Trophoblast cell (in vitro differentiated cells and primary cell): ENCODE measurements around the gene MED12L.

Experiments
- DNase-seq, 2 donors: peaks; one replicate each; pipeline ENCODE4 v3.0.0-alpha.2; 2016
- H2AFZ ChIP-seq: 2 replicates; pipeline ENCODE4 v1.6.1; 2013; ENCODE audit warnings: low read length, moderate library complexity, mild to moderate bottlenecking; ENCODE audit not compliant: insufficient read depth, poor library complexity
- H2AK5ac ChIP-seq: 2 replicates; pipeline ENCODE4 v1.6.1; 2013; ENCODE audit warnings: mild to moderate bottlenecking, low read length
- H2BK120ac ChIP-seq: 2 replicates; pipeline ENCODE4 v1.6.1; 2013; ENCODE audit warnings: low read length, mild to moderate bottlenecking, moderate library complexity; ENCODE audit not compliant: insufficient read depth, poor library complexity
- H2BK12ac ChIP-seq: 2 replicates; pipeline ENCODE4 v1.6.1; 2013; ENCODE audit warnings: mild to moderate bottlenecking, low read length, moderate library complexity
- H2BK5ac ChIP-seq: 2 replicates; pipeline ENCODE4 v1.6.1; 2013; ENCODE audit warnings: low read length, low read depth, moderate library complexity, mild to moderate bottlenecking; ENCODE audit not compliant: poor library complexity
- H3K14ac ChIP-seq: 2 replicates; pipeline ENCODE4 v1.6.1; 2013; ENCODE audit warnings: mild to moderate bottlenecking, low read length
- H3K18ac ChIP-seq: 2 replicates; pipeline ENCODE4 v1.6.1; 2013; ENCODE audit warnings: mild to moderate bottlenecking, low read length
- H3K23ac ChIP-seq: 2 replicates; pipeline ENCODE4 v1.6.1; 2013; ENCODE audit warnings: low read length
- H3K27ac ChIP-seq: 2 replicates; pipeline ENCODE4 v1.5.1; 2013; ENCODE audit warnings: low read depth, mild to moderate bottlenecking, inconsistent platforms, low read length, moderate library complexity
- H3K27me3 ChIP-seq: 2 replicates; pipeline ENCODE4 v1.6.1; 2013; ENCODE audit warnings: inconsistent platforms, mild to moderate bottlenecking, low read length, moderate library complexity; ENCODE audit not compliant: insufficient read depth
- H3K36me3 ChIP-seq, 2 experiments: 1 replicate in 1 of 2; 2 replicates in 1 of 2; pipeline ENCODE4 v1.6.1; 2013; ENCODE audit warnings: low read length in 2 of 2, mild to moderate bottlenecking in 2 of 2, moderate library complexity in 1 of 2; ENCODE audit not compliant: insufficient read depth in 2 of 2, control insufficient read depth in 1 of 2
- H3K4ac ChIP-seq: 2 replicates; pipeline ENCODE4 v1.6.1; 2013; ENCODE audit warnings: low read depth, mild to moderate bottlenecking, low read length, moderate library complexity
- H3K4me1 ChIP-seq, 2 experiments: 1 replicate in 1 of 2; 2 replicates in 1 of 2; pipeline ENCODE4 v1.6.1; 2013; ENCODE audit warnings: low read length in 2 of 2, mild to moderate bottlenecking in 2 of 2, moderate library complexity in 1 of 2; ENCODE audit not compliant: insufficient read depth in 2 of 2, control insufficient read depth in 1 of 2
- H3K4me2 ChIP-seq: 2 replicates; pipeline ENCODE4 v1.6.1; 2013; ENCODE audit warnings: inconsistent platforms, mild to moderate bottlenecking, low read length, moderate library complexity
- H3K4me3 ChIP-seq: 2 replicates; pipeline ENCODE4 v1.5.1; 2013; ENCODE audit warnings: mild to moderate bottlenecking, low read depth, low read length, inconsistent platforms
- H3K79me1 ChIP-seq: one replicate; pipeline ENCODE4 v1.6.1; 2013; ENCODE audit warnings: low read length
- H3K79me2 ChIP-seq: 2 replicates; pipeline ENCODE4 v1.6.1; 2013; ENCODE audit warnings: low read length, mild to moderate bottlenecking; ENCODE audit not compliant: control insufficient read depth, insufficient read depth, poor library complexity
- H3K9ac ChIP-seq: 2 replicates; pipeline ENCODE4 v1.6.1; 2013; ENCODE audit warnings: mild to moderate bottlenecking, low read length
- H3K9me3 ChIP-seq: 2 replicates; pipeline ENCODE4 v1.6.1; 2013; ENCODE audit warnings: low read depth, mild to moderate bottlenecking, control low read depth, inconsistent platforms, low read length; ENCODE audit not compliant: insufficient read depth
- H4K12ac ChIP-seq: 2 replicates; pipeline ENCODE4 v1.6.1; 2013; ENCODE audit warnings: low read depth, mild to moderate bottlenecking, low read length, moderate library complexity
- H4K8ac ChIP-seq: 2 replicates; pipeline ENCODE4 v1.6.1; 2013; ENCODE audit warnings: low read depth, mild to moderate bottlenecking, low read length, moderate library complexity
- H4K91ac ChIP-seq: one replicate; pipeline ENCODE4 v1.6.1; 2013; ENCODE audit warnings: low read depth, mild to moderate bottlenecking, low read length, moderate library complexity
- WGBS: extraction: QIAGEN DNeasy Blood & Tissue Kit; methylation state at CpG from one replicate; pipeline ENCODE4 v1.1.7; 2013; ENCODE audit warnings: missing lambda C conversion rate; ENCODE audit not compliant: insufficient read length, insufficient coverage; ENCODE audit errors: extremely low coverage; 5-methylcytosine and 5-hydroxymethylcytosine counted together

MED12L gene

GRCh38 chr3:151289445-151289844 is 204.0 kb downstream of the MED12L start:
- Histone ChIP-seq H3K79me1 (no peaks in the 10 kb centered on the region), H2BK120ac (no peak overlapping the region), H3K4me2 (no peak overlapping the region), H3K23ac (no peak overlapping the region), H2BK12ac (no peak overlapping the region), H3K18ac (no peak overlapping the region), H2AFZ (no peak overlapping the region), H2AK5ac (no peak overlapping the region), H3K9me3 (no peaks in the 10 kb centered on the region), H3K4me1 (peaks cover 0 to 6% of the 10 kb centered on the region in 2 experiments), H3K4me3 (no peak overlapping the region), H3K27me3 (no peaks in the 10 kb centered on the region), H4K12ac (no peak overlapping the region), H3K9ac (no peak overlapping the region), H2BK5ac (no peak overlapping the region), H4K8ac (no peak overlapping the region), H4K91ac (no peak overlapping the region), H3K79me2 (no peaks in the 10 kb centered on the region), H3K36me3 (peaks cover 2% of the 10 kb centered on the region in 2 experiments), H3K14ac (no peak overlapping the region), H3K4ac (no peak overlapping the region), H3K27ac (no peak overlapping the region)
- peak in 1 of 2 donors; percentile 56 for DNase-seq
- WGBS: no CpG with 5 or more reads among the region's 3 CpGs

GRCh38 chr3:151290673-151291072 is 205.2 kb downstream of the MED12L start:
- Histone ChIP-seq H2BK5ac (no peak overlapping the region), H3K4me3 (no peak overlapping the region), H3K4me1 (peaks cover 0 to 11% of the 10 kb centered on the region in 2 experiments), H3K79me1 (no peaks in the 10 kb centered on the region), H4K12ac (no peak overlapping the region), H3K27me3 (no peaks in the 10 kb centered on the region), H3K4me2 (no peak overlapping the region), H4K8ac (no peak overlapping the region), H2AFZ (no peak overlapping the region), H3K4ac (no peak overlapping the region), H3K9ac (no peak overlapping the region), H3K18ac (no peak overlapping the region), H3K23ac (no peak overlapping the region), H3K79me2 (no peaks in the 10 kb centered on the region), H2BK12ac (no peak overlapping the region), H3K9me3 (no peaks in the 10 kb centered on the region), H3K27ac (no peak overlapping the region), H4K91ac (no peak overlapping the region), H2AK5ac (no peak overlapping the region), H3K14ac (no peak overlapping the region), H2BK120ac (no peak overlapping the region), H3K36me3 (peaks cover 4 to 7% of the 10 kb centered on the region in 2 experiments)
- peak in 1 of 2 donors; percentile 64 for DNase-seq
- no CpG with 5 or more reads among the region's 3 CpGs for WGBS

- no peaks in the 10 kb centered on the region for H3K79me1 ChIP-seq
- no peaks in the 10 kb centered on the region for H3K27me3 ChIP-seq
- H4K8ac ChIP-seq: no peak overlapping the region
- no peaks in the 10 kb centered on the region for H3K9me3 ChIP-seq
- H3K23ac ChIP-seq: no peak overlapping the region
- H3K27ac ChIP-seq: no peak overlapping the region
- H2AFZ ChIP-seq: no peak overlapping the region
- no peak overlapping the region for H2BK120ac ChIP-seq
- H3K4me3 ChIP-seq: no peak overlapping the region
- no peak overlapping the region for H3K9ac ChIP-seq
- H4K12ac ChIP-seq: no peak overlapping the region
- H3K4me2 ChIP-seq: no peak overlapping the region
- H2BK12ac ChIP-seq: no peak overlapping the region
- no CpG with 5 or more reads among the region's 6 CpGs for WGBS
- no peak overlapping the region for H4K91ac ChIP-seq
- peaks cover 4 to 7% of the 10 kb centered on the region in 2 experiments for H3K36me3 ChIP-seq
- peaks cover 4 to 15% of the 10 kb centered on the region in 2 experiments for H3K4me1 ChIP-seq
- no peak overlapping the region for H3K4ac ChIP-seq
- H3K14ac ChIP-seq: no peak overlapping the region
- no peak overlapping the region for H3K18ac ChIP-seq
- H3K79me2 ChIP-seq: no peaks in the 10 kb centered on the region
- H2BK5ac ChIP-seq: no peak overlapping the region
- H2AK5ac ChIP-seq: no peak overlapping the region
- peak in 1 of 2 donors; percentile 60 for DNase-seq
Observed at GRCh38 chr3:151293127-151293526, 207.7 kb downstream of the MED12L start.

GRCh38 chr3:151296226-151296625 is 210.8 kb downstream of the MED12L start:
- H4K8ac ChIP-seq: no peak overlapping the region
- H3K79me1 ChIP-seq: no peaks in the 10 kb centered on the region
- peak overlapping the region; percentile 33 for H3K27ac ChIP-seq
- no peak overlapping the region for H2BK12ac ChIP-seq
- H3K18ac ChIP-seq: no peak overlapping the region
- no peak overlapping the region for H3K4ac ChIP-seq
- no peak for DNase-seq
- H3K14ac ChIP-seq: no peak overlapping the region
- no peak overlapping the region for H3K4me2 ChIP-seq
- H3K4me3 ChIP-seq: no peak overlapping the region
- no peaks in the 10 kb centered on the region for H3K27me3 ChIP-seq
- H3K4me1 ChIP-seq: peaks cover 4 to 17% of the 10 kb centered on the region in 2 experiments
- H3K79me2 ChIP-seq: no peaks in the 10 kb centered on the region
- H2AK5ac ChIP-seq: no peak overlapping the region
- no peak overlapping the region for H4K91ac ChIP-seq
- H3K9me3 ChIP-seq: no peaks in the 10 kb centered on the region
- H3K36me3 ChIP-seq: peaks cover 6 to 8% of the 10 kb centered on the region in 2 experiments
- no peak overlapping the region for H3K9ac ChIP-seq
- no CpG with 5 or more reads among the region's 3 CpGs for WGBS
- peak overlapping the region; percentile 47 for H4K12ac ChIP-seq
- peak overlapping the region; percentile 82 for H2BK5ac ChIP-seq
- H3K23ac ChIP-seq: no peak overlapping the region
- H2BK120ac ChIP-seq: no peak overlapping the region
- no peak overlapping the region for H2AFZ ChIP-seq
